SK-N-MC (cell line): ENCODE results near the gene UMAD1.

Source experiments
- EZH2 ChIP-seq: fragments of 200-600 bp; sonication (generic); IDR thresholded peaks from one replicate; pipeline ENCODE4 v1.6.1; 2017; ENCODE audit warnings: antibody characterized with exemption
- POLR2AphosphoS5 ChIP-seq: IDR thresholded peaks from 2 replicates; pipeline ENCODE4 v1.6.1; 2012; ENCODE audit warnings: mild to moderate bottlenecking, low read depth, low read length, borderline replicate concordance

DNA sequence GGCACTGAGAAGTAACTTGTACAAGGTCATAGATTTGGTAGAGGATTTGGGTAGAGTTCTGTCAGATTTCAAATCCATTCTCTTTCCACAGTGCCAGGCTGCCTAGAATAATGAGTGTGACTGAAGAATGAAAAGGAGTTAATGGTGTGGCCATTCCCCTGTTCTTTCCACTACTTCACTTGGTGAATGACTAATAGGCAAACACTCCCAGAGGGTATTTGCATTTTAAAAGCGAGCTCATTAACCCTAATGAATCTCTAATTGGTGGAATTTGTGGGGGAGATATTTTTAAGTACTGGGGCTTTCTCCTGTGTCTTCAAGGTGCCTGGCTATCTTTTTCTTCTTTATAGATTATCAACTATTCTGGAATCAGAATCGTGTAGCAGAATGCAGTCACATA, 152.7 kb downstream of the UMAD1 start:
- TF ChIP-seq POLR2AphosphoS5: no peak
- TF ChIP-seq EZH2: no peak
